ENCODE data around the gene EPHB6. TPM values are rescaled to one million over a fixed set of nuclear protein-coding genes. Genes with fewer than 3 reads are reported as not detected.

Gene EPHB6
- total and polyA plus RNA-seq, 5 experiments from 2014 or later = 10.2 to 57.4 (median 23.3) TPM

DNA sequence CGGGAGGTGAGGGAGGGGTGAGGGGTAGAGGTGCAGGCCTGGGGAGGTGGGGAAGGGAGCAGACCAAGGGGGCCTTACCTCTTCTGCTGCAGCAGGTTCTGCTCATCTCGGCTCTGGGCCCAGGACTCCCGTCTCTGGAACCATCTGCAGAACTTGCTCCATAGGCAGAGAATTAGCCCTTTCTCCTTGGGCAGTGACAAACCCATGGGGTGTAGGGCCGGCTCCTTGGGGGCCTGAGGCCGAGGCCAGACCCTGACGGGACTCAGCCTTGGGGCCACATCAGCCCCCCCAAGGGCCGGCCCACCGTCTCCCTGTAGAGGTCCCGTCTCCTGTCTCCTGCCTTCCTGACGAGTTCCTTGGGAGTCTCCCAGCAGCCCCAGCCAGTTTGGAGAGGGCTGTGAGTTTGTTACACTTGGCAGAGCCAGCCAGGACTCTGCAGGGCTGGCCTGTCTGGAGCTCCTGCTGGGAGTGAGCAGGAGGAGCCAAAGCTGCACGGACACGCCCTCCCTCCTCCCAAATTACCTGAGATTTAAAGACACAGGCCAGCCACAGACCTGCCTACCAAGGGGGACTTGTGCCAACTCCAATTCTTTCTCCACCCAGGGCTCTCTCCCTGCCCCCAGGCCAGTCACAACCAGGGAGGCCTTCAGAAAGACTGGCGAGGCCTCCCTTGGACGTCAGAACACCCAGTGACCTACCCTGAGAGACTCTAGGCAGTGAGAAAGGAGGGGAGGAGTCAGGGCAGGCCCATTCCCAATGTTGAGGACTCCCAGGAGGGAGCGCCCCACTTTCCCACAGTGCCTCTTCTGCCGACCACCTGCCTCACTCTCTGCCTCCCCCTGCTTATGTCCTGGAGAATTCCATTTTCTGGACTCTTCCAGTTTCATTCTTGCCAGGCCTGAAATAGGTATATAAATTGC is 30.7 kb downstream of the EPHB6 start, which contains the start of gene TRPV6:
Gene TRPV6 (minus strand): TSS at position 435 of the 920 bp plus-strand sequence.
- H3K36me3 Mint-ChIP-seq = no peaks in the 10 kb centered on the region
- H3K27ac Mint-ChIP-seq = no peak within 1 kb of the TSS
- H3K9me3 Mint-ChIP-seq = no peaks in the 10 kb centered on the region
- no peaks in the 10 kb centered on the region for H3K4me1 Mint-ChIP-seq
- DNase-seq = peak in 2 of 10 donors; percentile 3 to 30
- H3K27me3 Mint-ChIP-seq = peaks cover 0 to 8% (median 3%) of the 10 kb centered on the region in 5 donors
- ATAC-seq = no peak
- H3K4me3 Mint-ChIP-seq = no peak within 1 kb of the TSS
- POLR2A ChIA-PET = no interaction called here

DNA sequence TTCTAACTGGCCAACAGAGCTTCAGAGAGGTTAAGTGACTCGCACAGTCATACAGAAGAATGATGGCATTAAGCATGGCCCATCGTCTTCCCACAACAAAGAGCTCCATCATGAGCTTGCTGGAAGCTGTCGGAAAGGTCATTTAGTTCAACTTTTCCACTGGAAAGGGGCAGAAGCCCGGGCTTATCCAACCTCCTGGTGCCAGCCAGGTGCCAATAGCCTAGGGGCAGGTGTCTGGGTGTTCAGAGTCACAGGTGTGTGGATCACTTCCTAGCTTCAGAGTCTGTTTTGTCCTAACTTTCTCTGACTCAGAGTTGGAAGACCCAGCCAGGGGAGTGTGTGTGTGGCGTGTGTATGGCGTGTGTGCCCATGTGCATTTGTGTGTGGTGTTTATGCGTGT is 32.0 kb downstream of the EPHB6 start:
- POLR2A ChIA-PET = no interaction called here
- ATAC-seq = no peak
- Mint-ChIP-seq H3K36me3 (no peaks in the 10 kb centered on the region), H3K9me3 (no peaks in the 10 kb centered on the region), H3K27me3 (peaks cover 0 to 17% (median 4%) of the 10 kb centered on the region in 5 donors), H3K4me1 (peaks cover 0 to 3% (median 0%) of the 10 kb centered on the region in 4 donors), H3K4me3 (no peak overlapping the region), H3K27ac (no peak overlapping the region)
- no peak for DNase-seq

GRCh38 chr7:142887282-142888015 is 32.6 kb downstream of the EPHB6 start:
- no peaks in the 10 kb centered on the region for H3K9me3 Mint-ChIP-seq
- no peak for DNase-seq
- peaks cover 0 to 17% (median 4%) of the 10 kb centered on the region in 5 donors for H3K27me3 Mint-ChIP-seq
- no peak for ATAC-seq
- H3K4me3 Mint-ChIP-seq = no peak overlapping the region
- no peak overlapping the region for H3K27ac Mint-ChIP-seq
- H3K4me1 Mint-ChIP-seq = peaks cover 0 to 3% (median 0%) of the 10 kb centered on the region in 4 donors
- H3K36me3 Mint-ChIP-seq = no peaks in the 10 kb centered on the region
- POLR2A ChIA-PET = no interaction called here

GRCh38 chr7:142889816-142890215 is 34.9 kb downstream of the EPHB6 start:
- Mint-ChIP-seq H3K9me3 (no peaks in the 10 kb centered on the region), H3K36me3 (no peaks in the 10 kb centered on the region)

DNA sequence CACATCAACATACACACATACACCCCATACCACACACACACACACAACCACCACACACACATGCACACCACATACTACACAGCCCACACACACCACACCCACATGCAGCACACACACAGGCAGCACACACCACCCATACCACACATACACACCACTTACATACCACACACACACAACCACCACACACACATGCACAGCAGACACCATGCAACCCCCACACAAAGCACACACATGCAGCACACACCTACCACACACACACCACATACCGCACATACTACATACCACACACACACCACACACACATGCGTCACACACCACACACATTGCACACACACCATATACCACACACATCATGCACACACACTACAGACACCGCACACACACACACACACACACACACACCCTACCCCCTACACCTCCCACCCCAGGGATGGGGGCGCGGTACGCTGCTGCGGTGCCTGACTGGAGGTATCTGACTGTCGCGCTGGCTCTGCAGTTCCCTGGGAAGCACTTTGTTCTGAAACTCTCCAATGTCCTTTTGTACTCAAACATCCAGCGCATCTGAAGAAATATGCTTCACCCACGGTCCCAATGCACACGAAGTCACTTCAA is 36.1 kb downstream of the EPHB6 start:
- Mint-ChIP-seq H3K27ac (peak overlapping the region in 2 of 10 donors; percentile 32 to 36), H3K4me1 (peaks cover 0 to 3% (median 0%) of the 10 kb centered on the region in 4 donors), H3K36me3 (no peaks in the 10 kb centered on the region), H3K4me3 (no peak overlapping the region), H3K9me3 (no peaks in the 10 kb centered on the region), H3K27me3 (peaks cover 0 to 17% (median 3%) of the 10 kb centered on the region in 5 donors)
- POLR2A ChIA-PET = no interaction called here
- ATAC-seq (no peak), DNase-seq (no peak)

More at GRCh38 chr7:142889816-142890215, 34.9 kb downstream of the EPHB6 start:
- H3K27ac Mint-ChIP-seq = no peak overlapping the region
- no peak overlapping the region for H3K4me3 Mint-ChIP-seq
- peaks cover 0 to 17% (median 3%) of the 10 kb centered on the region in 5 donors for H3K27me3 Mint-ChIP-seq
- POLR2A ChIA-PET = no interaction called here
- DNase-seq (no peak), ATAC-seq (no peak)
- peaks cover 0 to 3% (median 0%) of the 10 kb centered on the region in 4 donors for H3K4me1 Mint-ChIP-seq

DNA sequence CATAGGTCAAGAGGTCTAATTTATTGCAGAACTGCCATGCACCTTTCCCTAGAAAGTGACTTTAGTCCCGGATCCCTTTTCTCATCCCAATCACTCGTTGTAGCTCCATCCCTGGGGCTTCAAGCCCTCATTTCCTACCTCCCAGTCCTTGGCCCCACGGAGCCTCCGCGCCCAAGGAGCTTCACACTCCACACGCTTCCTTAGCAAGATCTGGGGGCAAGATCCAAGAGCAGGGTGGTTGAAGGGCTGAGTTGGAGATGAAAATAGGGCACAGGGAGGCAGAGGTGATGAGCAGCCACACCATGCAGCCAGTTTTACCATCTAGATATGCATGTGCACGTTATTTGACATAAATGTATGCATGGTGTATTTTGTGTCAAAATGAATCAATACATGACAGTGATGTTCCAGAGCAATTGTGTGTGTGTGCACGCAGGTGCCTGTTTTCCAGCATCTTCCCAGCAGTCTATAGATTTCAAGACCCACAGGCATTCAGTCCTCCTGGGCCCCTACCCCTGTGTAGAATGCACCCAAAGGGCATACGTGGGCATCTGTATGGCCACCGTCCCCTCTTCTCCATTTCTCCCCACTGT is 36.7 kb downstream of the EPHB6 start:
- H3K4me3 Mint-ChIP-seq = no peak overlapping the region
- peaks cover 0 to 3% (median 0%) of the 10 kb centered on the region in 4 donors for H3K4me1 Mint-ChIP-seq
- ATAC-seq (no peak), DNase-seq (no peak)
- POLR2A ChIA-PET = no interaction called here
- no peaks in the 10 kb centered on the region for H3K9me3 Mint-ChIP-seq
- H3K36me3 Mint-ChIP-seq = no peaks in the 10 kb centered on the region
- H3K27me3 Mint-ChIP-seq = peaks cover 0 to 21% (median 3%) of the 10 kb centered on the region in 5 donors
- no peak overlapping the region for H3K27ac Mint-ChIP-seq

DNA sequence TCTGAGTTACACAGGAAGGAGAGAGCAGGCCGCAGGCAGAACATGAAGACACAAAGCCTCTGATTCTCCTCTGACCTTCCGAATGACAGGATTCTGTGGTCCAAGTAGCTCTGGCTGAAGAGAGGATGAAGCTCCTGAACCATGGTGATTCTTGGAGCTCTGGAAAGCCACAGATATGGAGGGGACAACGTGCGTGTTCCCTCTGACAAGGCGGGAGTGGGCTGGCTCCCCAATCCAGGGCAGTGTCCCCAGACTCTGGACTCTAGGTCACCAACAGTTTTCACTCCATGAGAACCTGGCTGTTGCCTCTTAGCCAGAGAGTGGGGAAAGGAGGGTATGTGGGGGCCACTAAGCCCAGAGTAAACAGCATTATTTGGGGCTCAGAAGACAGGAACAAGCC is 38.1 kb downstream of the EPHB6 start:
- Mint-ChIP-seq H3K9me3 (no peaks in the 10 kb centered on the region), H3K36me3 (no peaks in the 10 kb centered on the region), H3K4me1 (peaks cover 0 to 3% (median 0%) of the 10 kb centered on the region in 4 donors), H3K27me3 (peaks cover 0 to 23% (median 0%) of the 10 kb centered on the region in 5 donors), H3K4me3 (no peak overlapping the region), H3K27ac (no peak overlapping the region)
- POLR2A ChIA-PET = no interaction called here
- ATAC-seq (no peak), DNase-seq (no peak)

DNA sequence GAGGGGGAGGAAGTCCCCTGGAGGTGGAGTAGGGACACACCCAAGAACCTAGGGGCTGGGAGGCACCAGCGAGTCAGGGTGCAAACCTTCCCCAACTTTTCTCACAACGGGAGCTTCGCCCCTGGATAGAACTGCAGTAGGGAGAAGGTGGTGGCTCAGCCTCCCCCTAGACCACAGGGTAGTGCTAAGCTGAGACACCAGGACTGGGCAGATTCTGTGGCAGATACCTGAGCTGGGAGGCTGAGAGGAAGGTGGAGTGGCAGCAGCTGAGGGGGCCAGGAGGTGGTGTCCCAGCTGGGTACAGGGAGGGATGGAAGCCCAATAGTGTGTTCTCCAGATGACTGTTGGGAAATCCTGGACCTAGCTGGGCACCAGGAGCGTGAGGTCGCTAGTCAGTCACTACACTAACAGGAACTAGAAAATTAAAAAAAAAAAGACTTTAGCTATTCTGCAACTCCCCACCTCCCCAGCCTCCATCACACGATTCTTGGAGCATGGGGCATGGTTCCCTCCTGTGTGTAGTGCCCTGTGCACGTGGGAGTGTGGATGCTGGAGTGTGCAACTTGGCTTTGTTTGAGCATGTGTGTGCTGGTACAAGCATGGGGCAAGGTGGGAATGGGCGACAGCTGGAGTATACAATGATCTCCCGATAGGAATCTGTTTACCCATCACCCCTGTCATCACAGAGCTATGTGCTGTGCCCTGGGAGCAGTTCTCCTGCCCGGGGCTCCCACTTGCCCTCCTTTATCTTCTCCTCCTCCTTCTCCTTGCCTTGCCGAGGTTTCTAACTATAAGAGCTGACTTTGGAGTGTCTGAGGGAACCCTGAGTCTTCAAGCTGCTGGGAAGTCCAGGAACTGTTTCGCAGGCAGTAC is 39.5 kb downstream of the EPHB6 start:
- no peaks in the 10 kb centered on the region for H3K36me3 Mint-ChIP-seq
- peaks cover 0 to 3% (median 0%) of the 10 kb centered on the region in 4 donors for H3K4me1 Mint-ChIP-seq
- H3K27ac Mint-ChIP-seq = no peak overlapping the region
- no peak overlapping the region for H3K4me3 Mint-ChIP-seq
- peaks cover 0 to 22% (median 0%) of the 10 kb centered on the region in 5 donors for H3K27me3 Mint-ChIP-seq
- ATAC-seq (no peak), DNase-seq (no peak)
- POLR2A ChIA-PET = interaction anchor here (0.6 kb wide), 1 partner anchor 300 kb away, joined by 3 read pairs; no protein-coding TSS in a partner anchor
- no peaks in the 10 kb centered on the region for H3K9me3 Mint-ChIP-seq

GRCh38 chr7:142894985-142895593 is 40.2 kb downstream of the EPHB6 start:
- Mint-ChIP-seq H3K27ac (no peak overlapping the region), H3K36me3 (no peaks in the 10 kb centered on the region), H3K4me3 (no peak overlapping the region), H3K4me1 (peaks cover 0 to 3% (median 0%) of the 10 kb centered on the region in 4 donors), H3K9me3 (no peaks in the 10 kb centered on the region), H3K27me3 (peaks cover 0 to 18% (median 0%) of the 10 kb centered on the region in 5 donors)
- ATAC-seq (no peak), DNase-seq (no peak)
- POLR2A ChIA-PET = no interaction called here

GRCh38 chr7:142896151-142896550 is 41.3 kb downstream of the EPHB6 start:
- Mint-ChIP-seq H3K36me3 (no peaks in the 10 kb centered on the region), H3K4me1 (peaks cover 0 to under 1% (median 0%) of the 10 kb centered on the region in 4 donors), H3K27ac (no peak overlapping the region), H3K9me3 (no peaks in the 10 kb centered on the region), H3K4me3 (no peak overlapping the region), H3K27me3 (peaks cover 0 to 13% (median 0%) of the 10 kb centered on the region in 5 donors)
- DNase-seq (no peak), ATAC-seq (no peak)
- POLR2A ChIA-PET = no interaction called here

DNA sequence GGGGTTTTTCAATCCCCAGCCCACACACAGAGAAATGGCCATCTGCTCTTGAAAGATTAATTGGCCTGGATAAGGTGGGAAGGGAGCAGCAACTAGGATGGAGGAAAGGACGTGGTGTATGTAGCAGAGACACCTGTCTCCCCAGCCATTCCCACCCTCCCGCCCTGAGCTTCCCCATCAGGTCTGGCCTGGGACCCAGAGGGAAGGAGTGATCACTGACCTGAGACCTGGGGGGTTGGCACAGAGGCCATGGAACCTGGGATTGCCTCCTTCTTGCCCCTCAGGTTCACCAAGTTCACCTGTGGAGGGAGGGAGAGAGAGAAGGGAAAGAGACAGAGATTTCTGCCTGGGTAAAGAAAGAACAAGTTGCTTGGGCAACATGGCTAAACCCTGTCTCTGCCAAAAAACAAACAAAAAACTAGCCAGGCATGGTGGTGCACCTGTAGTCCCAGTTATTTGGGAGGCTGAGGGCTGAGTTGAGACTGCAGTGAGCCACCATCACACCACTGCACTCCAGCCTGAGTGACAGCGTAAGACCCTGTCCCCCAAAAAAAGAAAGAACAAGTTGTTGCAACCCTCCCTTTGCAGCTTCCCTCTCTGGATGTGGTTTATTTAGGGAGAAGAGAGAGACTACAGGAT is 42.0 kb downstream of the EPHB6 start:
- Mint-ChIP-seq H3K36me3 (no peaks in the 10 kb centered on the region), H3K4me3 (no peak overlapping the region), H3K27ac (no peak overlapping the region), H3K9me3 (peaks cover 0 to 2% (median 0%) of the 10 kb centered on the region in 9 donors), H3K4me1 (no peaks in the 10 kb centered on the region), H3K27me3 (peaks cover 0 to 9% (median 0%) of the 10 kb centered on the region in 5 donors)
- POLR2A ChIA-PET = no interaction called here
- ATAC-seq = no peak
- DNase-seq = no peak
